Memory B cell (primary cell): ENCODE data around the gene PPP2R2D.

Experiments used
- ATAC-seq: fragments of 150-1000 bp; cut with Tn5 transposase; 2 replicates; pipeline ENCODE4 v1.10.0; 2021; ENCODE audit warnings: low read depth, mild to moderate bottlenecking, moderate library complexity
- DNase-seq, 2 donors: peaks; one replicate each; pipeline ENCODE4 v3.0.0; 2022; ENCODE audit warnings: low spot score in 2 of 2
- H3K27ac Mint-ChIP-seq: one replicate; pipeline ENCODE4 v1.8.0; 2022; ENCODE audit warnings: mild to moderate bottlenecking, moderate library complexity, mixed read lengths
- H3K27me3 Mint-ChIP-seq: one replicate; pipeline ENCODE4 v1.8.0; 2022; ENCODE audit warnings: mixed read lengths
- H3K36me3 Mint-ChIP-seq: one replicate; pipeline ENCODE4 v1.8.0; 2022; ENCODE audit warnings: mild to moderate bottlenecking, mixed read lengths
- H3K4me1 Mint-ChIP-seq: one replicate; pipeline ENCODE4 v1.8.0; 2022; ENCODE audit warnings: mixed read lengths
- H3K4me3 Mint-ChIP-seq: one replicate; pipeline ENCODE4 v1.8.0; 2022; ENCODE audit warnings: mild to moderate bottlenecking, moderate library complexity, mixed read lengths
- H3K9me3 Mint-ChIP-seq: one replicate; pipeline ENCODE4 v1.8.0; 2022; ENCODE audit warnings: mixed read lengths

Gene PPP2R2D

GRCh38 chr10:131890276-131891195 lies 10.3 kb upstream of the PPP2R2D start:
- ATAC-seq: no peak

GRCh38 chr10:131891196-131891928 lies 9.4 kb upstream of the PPP2R2D start:
- no peak overlapping the region for H3K4me3 Mint-ChIP-seq
- H3K27me3 Mint-ChIP-seq: peaks cover 12% of the 10 kb centered on the region
- H3K4me1 Mint-ChIP-seq: no peaks in the 10 kb centered on the region
- no peak overlapping the region for H3K27ac Mint-ChIP-seq
- H3K9me3 Mint-ChIP-seq: no peaks in the 10 kb centered on the region
- DNase-seq: no peak
- no peak for ATAC-seq
- no peaks in the 10 kb centered on the region for H3K36me3 Mint-ChIP-seq

More at GRCh38 chr10:131890276-131891195, 10.3 kb upstream of the PPP2R2D start:
- Mint-ChIP-seq H3K27me3 (peaks cover 12% of the 10 kb centered on the region), H3K36me3 (no peaks in the 10 kb centered on the region), H3K4me3 (no peak overlapping the region), H3K27ac (no peak overlapping the region), H3K9me3 (no peaks in the 10 kb centered on the region), H3K4me1 (no peaks in the 10 kb centered on the region)
- no peak for DNase-seq

- DNase-seq (no peak), ATAC-seq (no peak)
- Mint-ChIP-seq H3K4me1 (no peaks in the 10 kb centered on the region), H3K36me3 (no peaks in the 10 kb centered on the region), H3K27me3 (peaks cover 12% of the 10 kb centered on the region), H3K27ac (no peak overlapping the region), H3K4me3 (no peak overlapping the region), H3K9me3 (no peaks in the 10 kb centered on the region)
Observed at GRCh38 chr10:131891929-131892805, 8.6 kb upstream of the PPP2R2D start.

- no peak overlapping the region for H3K27ac Mint-ChIP-seq
- H3K4me3 Mint-ChIP-seq: no peak overlapping the region
- H3K4me1 Mint-ChIP-seq: no peaks in the 10 kb centered on the region
- no peak for DNase-seq
- no peaks in the 10 kb centered on the region for H3K36me3 Mint-ChIP-seq
- no peaks in the 10 kb centered on the region for H3K9me3 Mint-ChIP-seq
- no peak for ATAC-seq
- peaks cover 12% of the 10 kb centered on the region for H3K27me3 Mint-ChIP-seq
Observed at GRCh38 chr10:131892806-131893675, 7.8 kb upstream of the PPP2R2D start.

- Mint-ChIP-seq H3K9me3 (no peaks in the 10 kb centered on the region), H3K27ac (no peak overlapping the region), H3K36me3 (no peaks in the 10 kb centered on the region), H3K4me3 (no peak overlapping the region), H3K4me1 (peaks cover 3% of the 10 kb centered on the region), H3K27me3 (peaks cover 22% of the 10 kb centered on the region)
- no peak for DNase-seq
- ATAC-seq: no peak
Observed at GRCh38 chr10:131895116-131895515, 5.7 kb upstream of the PPP2R2D start.

- no peak overlapping the region for H3K4me3 Mint-ChIP-seq
- no peaks in the 10 kb centered on the region for H3K9me3 Mint-ChIP-seq
- no peak for DNase-seq
- no peaks in the 10 kb centered on the region for H3K36me3 Mint-ChIP-seq
- peaks cover 22% of the 10 kb centered on the region for H3K27me3 Mint-ChIP-seq
- H3K27ac Mint-ChIP-seq: no peak overlapping the region
- H3K4me1 Mint-ChIP-seq: peaks cover 3% of the 10 kb centered on the region
- ATAC-seq: no peak
Observed at GRCh38 chr10:131896403-131896802, 4.4 kb upstream of the PPP2R2D start.

- Mint-ChIP-seq H3K27me3 (peaks cover 20% of the 10 kb centered on the region), H3K9me3 (no peaks in the 10 kb centered on the region), H3K27ac (no peak overlapping the region), H3K4me3 (no peak overlapping the region), H3K4me1 (peaks cover 10% of the 10 kb centered on the region), H3K36me3 (no peaks in the 10 kb centered on the region)
- DNase-seq: no peak
- ATAC-seq: no peak
Observed at GRCh38 chr10:131897297-131897899, 3.4 kb upstream of the PPP2R2D start.

- H3K36me3 Mint-ChIP-seq: no peaks in the 10 kb centered on the region
- H3K27me3 Mint-ChIP-seq: peaks cover 18% of the 10 kb centered on the region
- no peak overlapping the region for H3K27ac Mint-ChIP-seq
- H3K4me1 Mint-ChIP-seq: peaks cover 10% of the 10 kb centered on the region
- no peak for DNase-seq
- no peak for ATAC-seq
- no peaks in the 10 kb centered on the region for H3K9me3 Mint-ChIP-seq
- no peak overlapping the region for H3K4me3 Mint-ChIP-seq
Observed at GRCh38 chr10:131898061-131898460, 2.7 kb upstream of the PPP2R2D start.

- peaks cover 12% of the 10 kb centered on the region for H3K4me1 Mint-ChIP-seq
- ATAC-seq (no peak), DNase-seq (no peak)
- H3K9me3 Mint-ChIP-seq: no peaks in the 10 kb centered on the region
- H3K27me3 Mint-ChIP-seq: peaks cover 15% of the 10 kb centered on the region
- no peak overlapping the region for H3K27ac Mint-ChIP-seq
- H3K36me3 Mint-ChIP-seq: peaks cover 1% of the 10 kb centered on the region
- no peak overlapping the region for H3K4me3 Mint-ChIP-seq
Observed at GRCh38 chr10:131898713-131899112, 2.1 kb upstream of the PPP2R2D start.

GRCh38 chr10:131899116-131899690 lies 1.6 kb upstream of the PPP2R2D start:
- ATAC-seq (no peak), DNase-seq (no peak)
- H3K27me3 Mint-ChIP-seq: peaks cover 12% of the 10 kb centered on the region
- no peaks in the 10 kb centered on the region for H3K9me3 Mint-ChIP-seq
- no peak overlapping the region for H3K27ac Mint-ChIP-seq
- peaks cover 2% of the 10 kb centered on the region for H3K36me3 Mint-ChIP-seq
- H3K4me3 Mint-ChIP-seq: no peak overlapping the region
- H3K4me1 Mint-ChIP-seq: peaks cover 13% of the 10 kb centered on the region

- peaks cover 2% of the 10 kb centered on the region for H3K36me3 Mint-ChIP-seq
- H3K27me3 Mint-ChIP-seq: peaks cover 12% of the 10 kb centered on the region
- H3K27ac Mint-ChIP-seq: peak overlapping the region; percentile 86
- no peak for DNase-seq
- H3K4me1 Mint-ChIP-seq: peaks cover 17% of the 10 kb centered on the region
- no peaks in the 10 kb centered on the region for H3K9me3 Mint-ChIP-seq
- ATAC-seq: no peak
- H3K4me3 Mint-ChIP-seq: peak overlapping the region; percentile 84
Observed at GRCh38 chr10:131899695-131900349, 986 bp upstream of the PPP2R2D start.

- peak overlapping the region; percentile 78 for H3K4me3 Mint-ChIP-seq
- peak overlapping the region; percentile 86 for H3K27ac Mint-ChIP-seq
- H3K27me3 Mint-ChIP-seq: peaks cover 12% of the 10 kb centered on the region
- H3K36me3 Mint-ChIP-seq: peaks cover 4% of the 10 kb centered on the region
- ATAC-seq: peak; percentile 25
- H3K4me1 Mint-ChIP-seq: peaks cover 24% of the 10 kb centered on the region
- no peaks in the 10 kb centered on the region for H3K9me3 Mint-ChIP-seq
- peak; percentile 46 to 59 for DNase-seq
Observed at GRCh38 chr10:131901181-131901829, 497 bp downstream of the PPP2R2D start.
